Fibroblast of skin of left quadriceps (primary cell): Measurements from ENCODE around the gene NTM.
"Not testable (repeated sequence)": the region's sequence is repeated elsewhere in the genome, so short reads cannot be mapped to it uniquely, and the experiment has no call there.

ENCODE experiments used
- DNase-seq, 2 experiments: peaks; one replicate each; pipeline ENCODE4 v3.0.0-alpha.2; 2013; ENCODE audit warnings: low read depth in 2 of 2

Gene NTM

GRCh38 chr11:131422029-131422428 is 51.6 kb downstream of the NTM start:
- no peak for DNase-seq

DNA sequence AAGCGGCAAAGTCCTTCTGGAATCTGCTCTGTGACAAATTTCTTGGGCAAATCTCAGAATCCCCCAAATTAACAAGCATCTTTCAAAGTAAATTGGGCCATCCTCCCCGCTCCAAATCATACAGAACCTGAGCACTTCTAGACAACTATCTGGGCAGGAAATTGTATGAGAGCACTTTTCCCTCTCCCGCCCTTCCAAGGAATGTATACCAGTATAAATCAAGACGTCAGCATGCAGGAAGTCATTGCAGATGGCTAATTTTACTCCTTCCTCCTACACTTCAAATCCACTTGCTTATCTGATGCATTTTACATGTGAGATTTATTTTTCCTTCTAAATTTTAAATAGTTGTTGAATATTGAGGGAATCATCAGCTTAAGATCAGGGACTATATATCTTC is 52.1 kb downstream of the NTM start:
- peak in 1 of 2 experiments; percentile 2 for DNase-seq

DNA sequence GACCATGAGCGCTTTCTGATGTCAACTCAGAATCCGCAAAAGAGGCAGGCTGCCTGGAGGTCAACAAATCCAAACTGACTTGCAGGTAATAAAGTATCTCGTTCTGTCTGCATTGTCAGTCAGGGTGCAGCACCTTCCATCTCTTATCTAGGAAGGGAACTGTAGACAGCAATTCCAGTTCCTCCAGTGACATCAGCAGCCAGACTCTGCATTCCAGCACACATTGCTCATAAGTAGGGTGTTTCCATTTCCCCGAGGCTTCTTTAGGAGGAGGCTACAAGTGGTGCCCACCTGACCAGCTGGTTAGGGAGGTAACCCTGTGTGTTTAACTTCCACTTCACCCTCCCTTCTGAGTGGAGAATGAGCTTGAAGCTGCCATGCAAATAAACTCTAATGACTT is 53.3 kb downstream of the NTM start:
- DNase-seq = peak in 1 of 2 experiments; percentile 1

GRCh38 chr11:131424257-131424876 is 54.0 kb downstream of the NTM start:
- not testable (repeated sequence) for DNase-seq

GRCh38 chr11:131425285-131425684 is 54.9 kb downstream of the NTM start:
- no peak for DNase-seq

DNA sequence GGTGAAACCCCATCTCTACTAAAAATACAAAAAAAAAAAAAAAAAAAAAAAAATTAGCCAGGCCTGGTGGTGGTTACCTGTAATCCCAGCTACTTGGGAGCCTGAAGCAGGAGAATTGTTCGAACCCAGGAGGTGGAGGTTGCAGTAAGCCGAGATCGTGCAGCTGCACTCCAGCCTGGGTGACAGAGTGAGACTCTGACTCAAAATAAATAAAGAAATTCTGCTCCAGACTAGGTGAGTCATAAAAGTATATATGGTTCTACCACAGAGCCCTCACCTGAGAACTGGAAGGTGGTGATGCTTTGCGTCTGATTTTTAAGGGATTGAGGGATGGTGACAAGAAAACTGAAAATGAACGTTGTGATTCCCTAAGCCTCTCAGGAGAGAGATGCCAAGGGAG is 58.4 kb downstream of the NTM start:
- no peak for DNase-seq

- peak; percentile 10 to 21 for DNase-seq
Measured at GRCh38 chr11:131430473-131431208, 60.2 kb downstream of the NTM start.

- DNase-seq = no peak
Measured at GRCh38 chr11:131441051-131441810, 70.8 kb downstream of the NTM start.

GRCh38 chr11:131446590-131447275 is 76.3 kb downstream of the NTM start:
- DNase-seq = no peak

DNA sequence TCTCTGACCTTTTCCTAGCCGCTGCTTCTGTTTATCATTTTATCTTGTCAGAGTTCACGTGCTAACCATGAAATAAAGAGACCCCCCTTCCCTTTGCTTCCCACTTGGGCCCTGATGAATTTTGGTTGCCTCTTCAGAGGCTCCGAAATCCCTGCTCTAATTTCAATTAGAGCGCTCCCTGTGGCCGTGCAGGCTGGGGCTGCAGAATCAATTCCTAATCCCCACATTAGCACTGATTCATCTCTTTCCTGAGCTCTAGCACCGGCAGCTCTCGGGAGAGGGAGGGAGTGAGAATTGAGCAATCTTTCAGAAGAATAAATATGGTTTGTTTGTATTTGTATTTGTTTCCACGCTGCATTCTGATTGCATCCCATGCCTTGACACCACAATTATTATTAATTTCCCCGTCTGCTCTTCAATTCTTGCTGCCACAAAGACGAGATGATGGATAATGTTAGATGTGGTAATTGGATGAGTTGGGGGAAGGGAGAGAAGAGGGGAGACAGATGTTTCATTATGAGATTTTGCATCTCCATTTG is 76.9 kb downstream of the NTM start:
- no peak for DNase-seq

- no peak for DNase-seq
Measured at GRCh38 chr11:131447898-131448297, 77.5 kb downstream of the NTM start.

- no peak for DNase-seq
Measured at GRCh38 chr11:131449036-131450019, 78.9 kb downstream of the NTM start.

DNA sequence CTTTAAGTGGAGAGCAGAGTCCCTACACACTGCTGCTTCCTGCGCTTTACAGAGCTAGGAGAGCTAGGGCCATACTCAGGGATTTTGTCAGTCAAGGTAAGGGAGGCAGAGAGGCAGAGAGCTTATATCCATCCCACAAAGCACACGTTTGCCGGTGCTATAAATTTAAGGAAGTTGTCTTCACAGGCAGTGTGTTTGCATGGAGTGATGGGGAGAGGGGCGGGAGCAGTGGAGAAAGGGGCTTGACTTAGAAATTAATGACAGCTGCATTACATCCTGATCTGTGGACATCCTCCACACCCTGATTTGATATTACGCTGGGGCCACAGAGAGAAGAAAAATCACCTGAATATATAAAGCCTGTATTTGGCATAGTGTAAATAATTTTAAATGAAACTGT is 84.1 kb downstream of the NTM start:
- no peak for DNase-seq

- no peak for DNase-seq
Measured at GRCh38 chr11:131454989-131455388, 84.6 kb downstream of the NTM start.

DNA sequence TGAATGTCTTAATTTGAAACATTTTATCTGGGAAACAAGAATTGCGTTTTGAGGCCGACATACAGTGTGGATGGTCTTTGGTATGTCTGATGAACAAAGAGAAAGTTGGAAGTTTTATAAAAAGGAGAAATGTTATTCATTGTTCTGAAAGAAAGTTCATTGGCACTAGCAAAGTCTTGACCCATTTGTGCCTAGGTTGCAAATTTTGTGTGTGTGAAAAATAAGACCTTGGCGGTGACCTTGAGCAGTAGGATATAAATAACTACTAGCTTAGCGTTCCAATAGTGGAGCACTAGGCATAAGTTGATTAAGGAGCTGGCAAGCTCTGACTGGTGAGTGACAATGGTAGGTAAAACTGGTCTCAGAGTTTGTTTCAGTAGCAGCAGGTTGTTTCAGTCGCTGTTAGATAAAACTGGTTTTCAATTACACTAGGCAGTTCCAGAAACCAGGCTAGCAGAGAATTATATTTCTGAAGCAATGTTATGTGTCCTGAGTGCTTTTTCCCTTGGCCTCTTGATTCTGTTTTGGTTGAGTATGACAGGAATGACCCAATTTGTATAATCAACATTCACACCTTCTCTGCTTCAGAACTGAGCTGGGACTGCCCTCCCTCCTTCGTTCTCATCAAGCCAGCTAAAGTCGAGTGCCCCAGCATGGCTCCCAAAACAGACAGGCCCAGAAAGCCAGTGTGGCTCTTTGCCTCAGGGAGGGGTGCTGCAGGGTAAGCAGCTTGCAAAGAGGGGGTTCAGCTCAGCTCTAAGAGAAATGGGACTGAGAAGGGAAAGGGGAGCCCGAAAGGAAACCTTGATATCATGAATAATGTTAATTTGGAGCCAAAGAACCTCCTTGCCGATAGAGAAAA is 85.7 kb downstream of the NTM start:
- DNase-seq = no peak

DNA sequence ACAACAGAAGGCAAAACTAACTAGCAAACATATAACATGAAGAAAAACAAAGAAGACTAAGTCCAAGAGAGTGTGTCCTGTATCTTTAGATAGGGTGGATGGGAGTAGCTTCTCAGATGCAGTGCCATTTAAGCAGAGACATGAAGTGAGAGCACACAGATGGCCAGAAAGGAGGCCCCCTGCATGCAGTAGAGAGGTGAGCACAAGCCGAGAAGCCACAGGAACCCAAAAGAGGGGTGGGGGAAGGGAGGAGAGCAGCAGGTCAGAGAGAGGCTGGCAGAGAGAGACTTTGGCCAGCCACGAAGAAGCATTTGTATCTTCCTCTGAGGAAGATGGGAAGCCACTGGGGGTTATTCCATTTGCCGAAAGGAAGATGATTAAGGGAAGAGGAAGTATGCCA is 86.7 kb downstream of the NTM start:
- no peak for DNase-seq

- no peak for DNase-seq
Measured at GRCh38 chr11:131458421-131458820, 88.0 kb downstream of the NTM start.

DNA sequence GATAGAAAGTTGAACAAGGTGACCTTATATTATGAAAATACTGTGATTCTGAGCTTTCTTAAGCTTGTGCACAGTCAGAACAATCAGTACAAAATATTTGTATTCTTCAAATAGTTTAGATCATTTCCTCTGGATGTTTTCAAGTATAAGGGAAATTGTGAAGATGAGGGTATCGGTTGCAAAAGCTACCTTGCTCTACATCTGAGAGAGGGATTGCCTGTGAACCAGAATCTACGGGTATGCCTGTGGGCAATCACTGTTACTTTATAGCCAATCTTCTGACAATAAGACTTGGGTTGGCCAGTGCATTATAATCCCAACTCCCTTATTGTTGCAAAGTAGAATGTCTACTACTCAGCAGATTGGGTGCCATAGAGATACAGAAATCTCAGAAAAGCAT is 90.5 kb downstream of the NTM start:
- DNase-seq = no peak

GRCh38 chr11:131462622-131463021 is 92.2 kb downstream of the NTM start:
- DNase-seq = no peak

GRCh38 chr11:131463162-131463561 is 92.7 kb downstream of the NTM start:
- DNase-seq = no peak
